HG02943 (cell line): ENCODE measurements around the gene HNF1B.

Experiments used
- ATAC-seq: cut with Tn5 transposase; IDR thresholded peaks from one replicate; pipeline ENCODE4 v1.9.1; 2021; ENCODE audit warnings: mild to moderate bottlenecking, low read depth, moderate library complexity; ENCODE audit not compliant: unreplicated experiment

Gene HNF1B

DNA sequence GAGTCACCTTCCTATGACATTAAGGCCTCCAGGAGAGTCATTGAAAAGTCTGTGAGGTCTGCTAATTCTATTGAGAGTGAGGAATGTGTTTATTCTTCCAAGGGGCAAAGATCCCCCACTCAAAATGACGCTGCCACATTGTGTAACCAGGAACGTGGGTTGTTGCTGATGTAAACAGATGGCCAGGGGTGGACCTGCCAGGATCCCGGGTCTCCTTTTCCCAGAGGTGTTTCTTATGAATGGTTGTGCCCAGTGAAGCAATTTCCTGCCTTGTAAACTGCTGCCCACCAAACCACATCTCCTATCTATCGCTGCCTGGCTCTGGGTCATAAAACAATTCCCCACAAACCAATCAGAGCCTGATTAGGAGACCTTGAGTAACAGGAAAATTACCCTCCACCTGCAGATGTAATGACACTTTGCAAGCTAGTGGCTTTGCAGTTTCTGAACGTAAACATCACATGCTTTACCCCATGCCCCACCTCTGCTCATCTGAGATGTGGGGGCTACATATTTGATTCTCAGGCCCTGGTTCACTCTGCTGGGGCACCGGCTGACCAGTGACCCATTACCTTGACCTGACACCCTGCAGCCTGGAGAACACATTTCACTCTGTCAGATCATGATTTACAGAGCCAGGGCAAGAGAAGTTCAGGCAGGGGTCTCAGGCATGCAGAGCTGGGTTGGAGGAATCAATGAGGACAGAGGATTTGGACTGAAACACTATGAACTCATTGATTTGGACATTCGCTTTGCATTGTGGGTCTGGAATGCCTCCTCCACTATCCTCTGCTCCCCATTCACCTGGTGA lies 68.5 kb downstream of the HNF1B start:
- no peak for ATAC-seq

DNA sequence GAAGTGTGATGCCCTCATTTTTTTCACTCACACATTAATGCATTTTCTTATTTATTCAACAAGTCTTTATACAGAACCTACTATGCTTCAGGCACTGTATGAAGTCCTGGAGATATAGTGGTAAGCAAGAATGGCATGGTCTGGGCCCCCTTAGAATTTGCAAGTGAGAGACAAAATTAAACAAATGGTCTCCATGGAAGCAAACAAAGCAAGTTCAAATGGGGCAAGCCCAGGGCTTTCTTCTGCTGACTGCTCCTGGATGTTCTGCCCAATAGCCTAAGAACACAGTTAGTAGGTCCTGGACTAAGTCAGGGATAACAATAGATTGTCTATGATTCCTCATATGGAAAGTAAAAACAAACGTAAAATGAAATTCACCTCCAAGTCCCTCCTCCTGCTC lies 70.3 kb downstream of the HNF1B start:
- ATAC-seq: no peak

DNA sequence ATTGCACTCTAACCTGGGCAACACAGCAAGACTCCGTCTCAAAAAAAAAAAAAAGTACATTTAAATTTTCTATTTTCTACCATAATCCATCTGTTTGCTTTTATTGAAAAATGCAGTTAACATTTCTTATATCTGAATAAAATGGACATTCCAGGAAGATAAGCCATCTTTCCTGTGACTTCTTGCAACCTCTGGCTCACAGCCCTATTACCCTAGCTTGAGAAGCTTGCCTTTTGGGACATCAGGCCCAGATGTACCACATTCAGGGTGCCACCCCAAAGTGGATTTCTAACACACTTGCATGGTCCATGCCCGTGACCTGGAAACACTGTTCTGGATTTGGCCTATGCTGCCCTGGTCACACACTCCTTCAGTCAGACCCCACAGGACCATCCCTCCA lies 71.5 kb downstream of the HNF1B start:
- ATAC-seq: no peak

- no peak for ATAC-seq
These were observed 72.2 kb downstream of the HNF1B start for GRCh38 chr17:37672548-37673078.

DNA sequence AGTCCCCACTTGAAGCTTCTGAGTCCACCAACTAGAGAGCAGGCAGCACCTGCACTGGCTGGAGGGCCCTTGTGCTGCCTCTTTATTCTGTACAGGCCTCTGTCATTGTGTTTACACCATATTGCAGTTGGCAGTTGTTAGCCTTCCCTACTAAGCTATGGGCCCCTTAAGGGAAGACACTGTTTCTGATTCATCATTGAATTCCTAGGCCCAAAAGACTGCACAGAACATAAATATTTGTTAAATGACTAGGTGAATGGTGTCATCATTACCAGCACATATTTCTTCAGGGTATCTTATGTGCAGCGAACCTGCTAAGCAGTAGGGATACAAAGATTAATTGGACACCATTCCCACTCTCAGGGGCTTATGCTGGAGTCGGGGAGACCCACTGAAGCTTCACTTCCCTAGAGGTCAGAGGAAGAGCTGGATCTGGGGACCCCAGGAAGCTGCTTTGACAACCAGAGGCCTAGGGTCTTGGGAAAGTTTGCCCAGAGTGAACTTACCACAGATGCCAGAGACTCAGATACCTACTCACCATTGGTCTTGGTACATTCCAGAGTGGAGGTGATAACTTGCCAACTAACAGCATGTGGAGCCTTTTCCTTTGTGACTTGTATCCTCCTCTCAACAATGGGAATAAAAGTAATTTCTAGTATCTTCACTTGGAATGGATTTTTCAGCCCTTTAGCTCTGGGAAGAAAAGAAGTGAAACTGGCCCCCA lies 72.9 kb downstream of the HNF1B start:
- ATAC-seq: no peak

DNA sequence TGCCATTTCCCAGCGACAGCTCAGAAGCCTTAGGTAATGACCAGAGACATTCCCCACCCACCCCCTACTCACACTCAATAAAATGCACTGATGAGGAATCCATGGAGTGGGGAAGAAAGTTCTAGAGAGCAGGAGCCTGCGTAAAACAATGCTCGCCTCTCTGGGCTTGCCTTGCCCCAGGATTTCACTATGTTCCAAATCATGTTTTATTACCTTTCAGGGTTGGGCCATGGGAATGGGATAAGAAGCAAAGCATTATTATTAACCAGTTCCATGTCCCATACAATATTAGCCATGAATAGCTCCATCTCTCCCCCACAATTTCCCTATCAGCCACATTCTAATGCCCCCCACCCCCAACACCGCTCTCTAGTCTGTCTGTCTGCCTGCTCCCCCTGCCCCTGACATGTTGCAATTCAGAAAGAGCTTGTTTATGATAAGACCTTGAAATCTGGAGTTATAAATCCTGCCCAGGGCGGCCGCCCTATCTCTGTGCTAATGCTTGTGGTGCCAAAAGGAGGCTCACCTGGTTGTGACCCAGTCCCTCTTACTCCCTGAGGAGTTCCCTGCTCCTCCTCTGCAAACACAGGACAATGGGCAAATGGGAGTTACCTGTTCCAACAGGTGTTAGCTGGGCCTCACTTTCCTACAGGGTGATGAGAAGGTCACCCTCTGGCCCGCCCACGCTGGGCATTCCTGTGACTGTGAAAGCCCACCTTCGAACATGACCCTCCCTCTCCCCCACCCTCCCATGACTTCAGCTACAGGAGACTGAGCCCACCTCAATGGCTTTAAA lies 73.6 kb downstream of the HNF1B start:
- no peak for ATAC-seq

DNA sequence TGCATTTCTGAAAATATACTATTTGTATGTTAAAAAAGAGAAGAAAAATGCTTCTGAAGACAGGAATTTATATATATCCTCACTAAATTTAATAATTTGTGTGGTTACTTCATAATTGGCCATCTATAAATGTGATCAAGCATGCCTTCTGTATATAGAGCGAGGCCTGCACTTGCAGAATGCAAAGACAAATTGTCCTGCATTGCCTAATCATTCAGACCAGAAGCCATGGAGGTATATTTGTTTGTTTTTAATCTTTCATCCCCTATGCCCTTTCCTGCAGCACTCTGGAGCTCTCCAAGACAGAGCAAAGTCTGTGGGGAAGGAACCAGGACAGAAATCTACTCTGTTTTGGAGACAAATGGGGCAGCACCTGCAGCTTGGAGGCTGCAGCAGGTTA lies 77.8 kb downstream of the HNF1B start:
- ATAC-seq: no peak

DNA sequence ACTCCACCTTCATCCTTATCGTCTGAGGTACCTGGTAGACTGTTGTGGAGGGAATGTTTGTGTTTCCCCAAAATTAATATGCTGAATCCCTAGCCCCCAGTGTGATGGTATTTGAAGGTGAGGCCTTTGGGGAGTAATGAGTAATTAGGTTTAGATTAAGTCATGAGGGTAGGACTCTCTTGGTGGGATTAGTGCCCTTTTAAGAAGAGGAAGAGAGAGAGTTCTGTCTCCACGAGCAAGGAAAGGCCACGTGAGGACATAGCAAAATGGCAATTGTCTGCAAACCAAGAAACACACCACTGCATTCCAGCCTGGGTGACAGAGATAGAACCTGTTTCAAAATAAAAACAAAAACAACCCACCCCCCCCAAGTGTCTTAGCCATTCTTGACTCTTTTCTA lies 80.6 kb downstream of the HNF1B start:
- no peak for ATAC-seq

DNA sequence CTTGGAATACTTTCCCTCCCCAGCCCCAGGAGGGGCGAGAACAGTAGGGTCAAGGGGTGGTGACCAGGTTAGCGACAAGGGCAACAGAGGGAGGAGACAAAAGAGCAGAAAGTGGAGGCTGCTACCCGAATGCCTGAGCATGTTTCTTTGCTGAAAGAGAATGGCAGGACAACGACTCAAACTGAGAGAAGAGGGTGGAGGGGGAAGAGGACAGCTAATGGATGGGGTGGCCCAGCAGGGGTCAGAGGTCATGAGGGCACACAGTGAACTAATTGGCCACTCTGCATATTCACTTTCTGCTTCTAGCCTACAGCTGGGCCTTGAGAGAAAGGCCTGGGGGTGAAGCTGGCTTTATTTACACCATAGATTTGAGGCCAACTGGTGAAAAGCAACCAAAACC lies 82.5 kb downstream of the HNF1B start:
- no peak for ATAC-seq

GRCh38 chr17:37661400-37662014 lies 83.4 kb downstream of the HNF1B start:
- no peak for ATAC-seq

DNA sequence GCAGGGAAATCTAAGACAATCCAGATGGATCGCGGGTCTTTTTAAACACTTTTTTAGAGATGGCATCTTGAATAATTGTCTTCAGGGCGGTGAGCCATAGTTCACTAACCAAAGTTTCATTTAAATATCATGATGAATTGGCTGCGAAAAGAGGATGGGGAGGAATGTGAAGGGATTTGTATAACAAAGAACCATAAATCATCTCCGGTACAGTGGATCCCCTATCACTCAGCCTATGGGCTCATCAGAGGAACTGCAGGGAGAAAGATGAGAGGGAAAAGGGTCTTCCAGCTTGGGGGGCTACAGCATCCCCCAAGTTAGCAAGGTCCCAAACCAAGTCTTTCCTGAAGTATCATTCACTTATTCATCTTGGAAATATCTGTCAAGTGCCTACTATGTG lies 84.9 kb downstream of the HNF1B start:
- ATAC-seq: no peak

- no peak for ATAC-seq
These were observed 87.7 kb downstream of the HNF1B start for GRCh38 chr17:37657202-37657601.

DNA sequence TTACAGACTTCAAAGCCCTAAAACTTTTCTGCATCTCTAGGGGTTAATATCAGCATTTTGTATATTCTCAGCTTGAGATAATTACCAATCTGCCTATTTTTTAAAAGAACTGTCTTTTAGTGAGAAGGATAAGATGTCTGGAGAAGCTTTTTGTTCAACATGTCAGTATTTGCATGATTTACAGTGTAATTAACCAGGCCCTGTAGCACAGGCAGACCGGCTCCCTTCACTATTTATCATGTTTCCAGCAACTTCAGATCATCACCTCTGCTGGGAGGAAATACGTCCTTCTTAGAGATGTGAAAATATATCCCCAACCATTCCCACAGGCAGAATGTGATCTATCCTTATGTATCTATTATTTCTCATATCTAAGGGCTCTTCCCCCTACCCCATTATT lies 93.0 kb downstream of the HNF1B start:
- no peak for ATAC-seq

DNA sequence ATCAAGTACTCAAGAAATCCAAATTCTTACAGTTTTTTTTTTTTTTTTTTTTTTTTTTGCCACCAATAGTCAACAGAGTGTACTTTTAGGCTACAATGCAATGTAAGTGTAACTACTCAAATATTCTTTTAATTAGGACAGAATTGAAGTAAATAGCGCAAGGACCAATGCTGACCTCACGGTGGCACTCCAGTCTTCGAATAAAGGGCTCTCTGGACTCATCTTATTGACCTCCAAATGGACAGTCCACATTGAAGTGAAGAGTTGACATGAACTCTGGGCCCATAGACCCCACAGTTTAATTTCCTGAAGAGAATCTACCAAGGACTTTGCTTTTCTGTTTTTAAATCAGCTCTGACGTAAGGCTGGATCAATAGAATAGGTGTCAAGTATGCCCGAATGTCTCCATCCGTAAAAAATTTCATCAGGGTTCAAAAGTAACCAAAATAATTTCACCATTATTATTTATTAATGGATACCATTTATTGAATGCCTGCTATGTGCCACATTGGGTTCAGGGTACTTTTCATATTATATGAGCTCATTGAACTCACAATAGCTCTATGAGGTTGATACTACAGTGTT lies 94.3 kb downstream of the HNF1B start:
- ATAC-seq: no peak

DNA sequence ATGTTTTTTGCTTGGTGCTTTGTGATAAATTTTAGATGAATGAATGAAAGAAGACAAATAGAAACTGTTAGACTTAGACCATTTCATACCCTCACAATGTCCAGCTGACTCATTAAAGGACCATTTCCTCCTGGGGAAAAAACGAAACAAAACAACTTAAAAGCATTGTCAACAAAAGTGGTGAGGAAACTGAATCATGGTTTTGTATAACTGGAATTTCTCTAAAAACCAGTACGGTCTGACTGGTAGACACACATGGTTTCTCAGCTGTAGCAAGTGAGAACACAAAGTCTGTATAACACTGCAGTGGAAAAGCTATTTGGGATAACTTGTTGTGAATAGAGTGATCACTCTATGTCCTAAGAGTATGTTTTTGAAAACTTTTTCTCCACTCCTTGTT lies 96.3 kb downstream of the HNF1B start:
- ATAC-seq: no peak

GRCh38 chr17:37647856-37648255 lies 97.0 kb downstream of the HNF1B start:
- no peak for ATAC-seq

GRCh38 chr17:37643869-37644268 lies 101.0 kb downstream of the HNF1B start:
- no peak for ATAC-seq

GRCh38 chr17:37643118-37643766 lies 101.6 kb downstream of the HNF1B start, which contains the start of gene DDX52:
Gene DDX52, minus strand, starts transcription at chr17:37643446. Its CDS starts 26 bp downstream, at chr17:37643420.
- peak; percentile 85 for ATAC-seq

DNA sequence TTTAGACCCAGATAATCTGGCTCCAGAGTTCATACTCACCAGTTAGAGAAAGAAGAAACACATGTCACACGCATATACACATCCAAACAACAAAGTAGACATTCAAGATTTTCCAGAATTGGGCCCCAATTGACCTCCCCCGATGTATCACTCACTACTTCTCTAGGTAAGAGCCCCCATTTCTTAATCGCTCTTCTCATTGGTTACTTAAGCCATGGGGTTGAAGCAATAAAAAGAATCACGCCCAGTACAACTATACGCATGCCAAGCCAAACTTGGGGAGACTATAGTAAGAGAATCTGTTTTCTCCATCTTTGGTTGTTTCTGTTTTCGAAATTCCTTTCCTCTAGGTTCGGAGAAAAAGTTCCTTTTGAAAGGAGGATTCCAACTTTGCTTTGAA lies 102.2 kb downstream of the HNF1B start:
- ATAC-seq: no peak

DNA sequence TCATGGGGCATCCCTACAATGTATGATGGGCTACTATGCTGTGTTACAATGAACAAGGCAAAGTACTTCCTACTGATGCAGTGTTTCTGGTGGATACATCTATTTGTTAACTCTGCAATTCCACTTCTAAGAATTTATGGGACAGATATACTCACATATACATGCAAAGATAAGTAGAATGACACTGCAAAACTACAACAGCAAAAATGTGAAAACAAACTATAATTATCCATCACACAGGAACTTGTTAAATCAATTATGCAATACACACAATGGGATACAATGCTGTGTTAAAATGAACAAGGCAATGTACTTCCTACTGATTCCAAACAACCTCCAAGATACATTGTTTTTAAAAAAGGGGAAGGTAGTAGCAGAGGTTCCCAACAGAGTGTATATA lies 104.8 kb downstream of the HNF1B start:
- ATAC-seq: no peak
